C4-2B (cell line): Measurements from ENCODE around the gene DICER1.

Source experiments
- CTCF ChIP-seq: fragments of 450-650 bp; conservative IDR thresholded peaks from 2 replicates; pipeline ENCODE4 v1.5.1; 2017; ENCODE audit warnings: mild to moderate bottlenecking
- ZFX ChIP-seq: fragments of 450-650 bp; IDR thresholded peaks from 2 replicates; pipeline ENCODE4 v1.6.1; 2017

GRCh38 chr14:95113476-95113875, 43.9 kb downstream of the DICER1 start:
- TF ChIP-seq CTCF, result no peak
- TF ChIP-seq ZFX, result no peak
